GM19025 (cell line): Measurements from ENCODE around the gene VPS51.

Source experiments
- ATAC-seq: cut with Tn5 transposase; IDR thresholded peaks from one replicate; pipeline ENCODE4 v1.9.1; 2021; ENCODE audit warnings: mild to moderate bottlenecking, low read depth, moderate library complexity; ENCODE audit not compliant: unreplicated experiment

Gene VPS51

DNA sequence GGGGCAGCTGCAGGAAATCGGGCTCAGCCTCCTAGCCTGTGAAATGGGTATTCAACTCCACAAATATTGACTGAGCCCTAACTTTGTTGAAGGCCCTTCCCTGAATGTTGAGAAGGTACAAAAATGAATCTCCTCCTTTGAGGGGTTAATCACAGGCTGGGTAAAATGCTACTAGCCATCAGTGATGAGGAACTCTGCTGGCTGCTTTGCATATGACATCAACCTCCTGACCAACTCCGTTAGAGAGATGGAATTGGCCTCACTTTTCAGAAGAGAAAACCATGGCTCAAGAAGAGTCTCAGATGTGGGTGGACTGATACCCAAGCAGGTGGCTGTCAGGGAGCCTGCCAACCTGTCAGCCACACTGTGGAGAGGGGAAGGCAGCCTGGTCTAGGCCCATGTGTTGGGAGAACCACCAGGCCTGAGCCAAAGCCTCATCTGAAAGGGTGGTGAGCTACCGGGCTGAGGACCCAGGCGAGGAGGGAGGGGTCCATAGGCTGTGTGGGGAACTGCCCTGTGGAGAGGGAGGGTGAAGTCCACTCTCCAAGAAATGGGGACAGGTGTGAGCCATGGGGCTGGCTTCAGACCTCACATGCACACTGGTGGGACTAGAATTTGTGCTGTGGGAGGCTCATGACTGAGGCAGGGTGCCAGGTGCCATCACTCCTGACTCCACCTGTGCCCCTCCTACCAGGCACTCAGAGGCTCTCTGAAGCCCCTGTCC lies 23.9 kb upstream of the VPS51 start:
- no peak for ATAC-seq

- ATAC-seq, result no peak
Measured at GRCh38 chr11:65072631-65072966, 23.4 kb upstream of the VPS51 start.

DNA sequence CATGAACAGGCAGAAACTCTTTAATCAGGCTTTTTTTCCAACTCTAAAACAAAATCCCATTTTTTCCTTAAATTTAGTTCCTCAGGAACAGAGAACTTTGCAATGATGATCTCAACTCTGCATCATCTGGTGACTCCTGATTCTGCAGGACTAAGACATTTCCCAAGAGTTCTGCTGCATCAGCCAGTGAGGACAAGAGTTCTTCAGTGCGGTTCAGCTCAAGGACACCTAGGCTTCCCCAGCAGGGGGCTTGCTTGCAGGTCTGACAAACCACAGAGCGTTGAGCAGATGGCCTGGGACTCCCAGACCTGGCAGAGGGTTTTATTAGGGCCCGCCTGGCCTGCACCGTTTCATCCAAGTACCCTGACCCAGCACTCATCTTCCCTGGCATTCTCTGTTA lies 18.6 kb upstream of the VPS51 start:
- ATAC-seq, result no peak

DNA sequence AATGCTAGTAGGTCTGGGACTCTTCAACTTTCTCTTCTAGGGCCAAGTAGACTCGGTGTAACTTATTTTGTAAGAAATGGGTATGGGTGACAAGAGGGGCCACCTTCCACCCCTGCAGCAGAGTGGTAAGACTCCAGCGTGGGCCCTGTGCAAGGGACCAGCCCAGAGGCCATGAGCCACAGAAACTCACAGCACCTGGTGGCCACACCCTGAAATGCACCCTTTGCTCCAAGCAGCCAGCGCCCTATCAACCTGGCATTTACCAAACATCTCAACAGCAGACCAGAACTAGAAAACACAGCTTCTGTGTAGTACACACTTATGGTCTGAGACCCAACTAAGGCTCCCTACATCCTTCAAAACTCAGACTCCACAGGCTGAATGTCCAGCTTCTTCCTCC lies 17.9 kb upstream of the VPS51 start:
- peak; percentile 55 for ATAC-seq

GRCh38 chr11:65078786-65079342 lies 17.1 kb upstream of the VPS51 start:
- ATAC-seq, result no peak

- no peak for ATAC-seq
Measured at GRCh38 chr11:65083134-65083833, 12.7 kb upstream of the VPS51 start.

- ATAC-seq, result peak; percentile 79
Measured at GRCh38 chr11:65083834-65084597, 12.0 kb upstream of the VPS51 start, which contains the start of the genes CDCA5 and ZFPL1. TSS of gene CDCA5 (minus strand) at chr11:65084040. CDS start at chr11:65083978, 62 bp downstream. TSS of gene ZFPL1 (plus strand) at chr11:65084222. CDS start at chr11:65084699, 477 bp downstream.

- ATAC-seq, result no peak
Measured at GRCh38 chr11:65084598-65085375, 11.2 kb upstream of the VPS51 start.

GRCh38 chr11:65085446-65085845 lies 10.6 kb upstream of the VPS51 start:
- ATAC-seq, result no peak

DNA sequence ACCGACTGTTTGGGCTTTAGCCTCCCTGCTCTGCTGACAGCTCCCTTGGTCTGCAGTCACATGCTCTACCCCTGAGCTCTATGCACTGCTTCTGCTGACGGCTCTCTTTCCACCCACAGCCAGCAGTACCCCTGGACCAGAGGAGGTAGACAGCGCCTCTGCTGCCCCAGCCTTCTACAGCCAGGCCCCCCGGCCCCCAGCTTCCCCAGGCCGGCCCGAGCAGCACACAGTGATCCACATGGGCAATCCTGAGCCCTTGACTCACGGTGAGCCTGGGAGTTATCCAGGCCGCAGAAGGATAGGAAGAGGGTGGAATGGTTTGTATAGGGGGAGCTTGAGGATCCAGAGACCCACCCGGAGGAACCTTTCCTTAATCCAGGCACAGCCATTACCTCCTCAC lies 9.2 kb upstream of the VPS51 start:
- no peak for ATAC-seq

- ATAC-seq, result no peak
Measured at GRCh38 chr11:65087216-65087615, 8.8 kb upstream of the VPS51 start.

- no peak for ATAC-seq
Measured at GRCh38 chr11:65087827-65088226, 8.2 kb upstream of the VPS51 start.

DNA sequence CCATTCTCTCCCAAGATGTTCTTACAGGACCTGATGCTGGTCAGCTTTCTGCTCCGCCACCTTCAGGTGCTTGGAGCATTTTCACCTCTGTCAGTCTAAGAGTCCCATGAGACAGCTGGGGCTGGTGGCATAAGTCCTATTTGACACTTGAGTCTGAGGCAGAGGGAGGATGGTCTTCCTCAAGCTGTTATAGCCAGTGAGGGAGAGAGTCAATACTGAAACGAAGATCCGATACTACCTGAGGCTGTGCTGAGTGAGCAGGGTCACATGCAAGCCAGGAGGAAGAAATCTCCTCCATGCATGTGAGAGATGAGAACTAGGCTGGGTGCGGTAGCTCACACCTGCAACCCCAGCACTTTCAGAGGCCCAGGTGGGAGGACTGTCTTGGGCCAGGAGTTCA lies 6.4 kb upstream of the VPS51 start:
- no peak for ATAC-seq

GRCh38 chr11:65090628-65091027 lies 5.4 kb upstream of the VPS51 start:
- no peak for ATAC-seq

DNA sequence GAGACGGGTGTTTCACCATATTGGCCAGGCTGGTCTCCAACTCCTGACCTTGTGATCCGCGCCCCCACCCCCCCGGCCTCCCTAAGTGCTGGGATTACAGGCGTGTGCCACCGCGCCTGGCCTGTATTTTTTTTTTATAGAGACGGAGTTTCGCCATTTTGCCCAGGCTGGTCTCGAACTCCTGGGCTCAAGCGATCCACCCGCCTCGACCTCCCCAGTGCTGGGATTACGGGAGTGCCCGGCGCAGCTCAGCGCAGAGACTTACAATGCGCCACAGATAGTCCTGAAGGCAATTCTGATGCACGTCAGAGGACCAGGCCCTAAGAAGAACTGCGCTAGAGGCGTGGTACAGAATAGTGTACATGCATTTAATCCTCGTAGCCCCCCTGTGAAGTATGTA lies 587 bp upstream of the VPS51 start:
- ATAC-seq, result no peak

GRCh38 chr11:65096926-65097325 lies 912 bp downstream of the VPS51 start:
- no peak for ATAC-seq

DNA sequence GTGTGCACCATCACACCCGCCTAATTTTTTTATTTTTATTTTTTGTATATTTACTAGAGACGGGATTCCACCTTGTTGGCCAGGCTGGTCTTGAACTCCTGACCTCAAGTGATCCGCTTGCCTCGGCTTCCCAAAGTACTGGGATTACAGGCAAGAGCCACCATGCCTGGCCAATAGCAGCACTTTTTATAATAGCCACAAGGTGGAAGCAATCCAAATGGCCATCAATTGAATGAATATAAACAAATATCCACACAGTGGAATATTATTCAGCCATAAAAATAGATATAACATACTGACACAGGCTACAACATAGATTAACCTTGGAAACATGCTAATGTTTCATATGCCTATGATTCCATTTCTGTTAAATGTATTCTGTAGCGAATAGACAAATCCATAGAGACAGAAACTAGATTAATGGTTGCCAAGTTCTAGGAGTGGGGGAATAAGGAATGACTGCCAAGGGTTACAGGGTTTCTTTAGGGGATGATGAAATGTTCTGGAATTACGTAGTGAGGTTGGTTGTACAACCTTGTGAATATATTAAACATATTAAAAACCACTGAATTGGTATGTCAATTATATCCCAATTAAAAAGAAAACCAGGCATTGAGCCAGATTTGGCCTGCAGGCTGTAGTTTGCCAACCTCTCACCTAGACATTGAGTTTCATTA lies 4.8 kb downstream of the VPS51 start:
- ATAC-seq, result no peak

DNA sequence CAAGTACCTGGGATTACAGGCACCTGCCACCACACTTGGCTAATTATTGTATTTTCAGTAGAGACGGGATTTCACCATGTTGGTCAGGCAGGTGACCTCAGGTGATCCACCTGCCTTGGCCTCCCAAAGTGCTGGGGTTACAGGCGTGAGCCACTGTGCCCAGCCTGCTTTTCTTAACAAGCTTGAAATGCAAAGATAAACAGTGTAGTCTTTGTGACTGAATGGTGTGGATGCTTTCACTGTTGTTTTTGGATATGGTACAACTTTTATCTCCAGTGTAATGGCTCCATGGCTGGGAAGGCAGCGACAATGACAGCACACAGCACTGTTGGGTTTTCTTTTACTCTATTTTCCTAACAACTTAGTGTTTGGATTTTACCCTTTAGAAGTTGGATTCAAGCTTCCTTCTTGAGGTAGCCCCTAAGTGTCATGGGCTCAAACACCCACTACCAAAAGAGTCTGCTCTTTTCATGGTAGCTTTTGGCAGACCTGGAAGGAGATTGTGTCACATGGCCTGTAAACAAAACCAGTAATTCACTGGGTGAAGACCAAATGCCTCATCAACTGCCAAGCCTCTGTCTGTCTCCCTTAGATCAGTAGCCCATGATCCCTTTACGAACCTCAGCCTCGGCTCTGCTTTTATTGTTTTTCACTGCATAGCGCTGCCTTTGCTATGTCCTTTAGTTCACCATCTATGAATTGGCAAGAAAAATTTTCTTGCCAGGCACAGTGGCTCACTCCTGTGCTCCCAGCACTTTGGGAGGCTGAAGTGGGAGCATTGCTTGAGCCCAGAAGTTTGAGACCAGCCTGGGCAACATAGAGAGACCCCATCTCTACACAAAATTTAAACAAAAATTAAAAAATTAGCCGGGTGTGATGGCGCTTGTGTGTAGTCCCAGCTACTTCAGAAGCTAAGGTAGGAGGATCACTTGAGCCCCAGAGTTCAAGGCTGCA lies 6.4 kb downstream of the VPS51 start:
- no peak for ATAC-seq

DNA sequence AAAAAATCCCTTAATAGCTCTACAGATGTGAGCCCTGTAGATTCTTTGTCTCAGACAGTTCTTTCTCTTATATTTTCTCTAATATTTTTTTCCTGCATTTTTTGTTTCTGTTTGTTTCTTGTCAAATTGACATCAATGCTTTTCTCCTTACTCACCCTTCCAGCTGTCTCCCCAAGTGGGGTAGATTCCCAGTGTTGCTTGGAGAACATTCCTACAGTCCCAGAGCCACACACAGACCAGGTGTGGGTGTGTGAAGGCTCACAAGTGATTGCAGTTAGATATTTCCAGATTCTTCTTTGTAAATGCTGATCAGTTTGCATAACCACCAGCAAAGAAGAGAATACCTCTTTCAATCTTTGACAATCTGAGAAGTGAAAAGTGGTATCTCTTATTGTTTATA lies 7.5 kb downstream of the VPS51 start:
- ATAC-seq, result no peak
